ENCODE results near the gene CNNM1. TPM values are rescaled to one million over a fixed set of nuclear protein-coding genes. Genes with fewer than 3 reads are reported as not detected.

The CNNM1 gene
- total RNA-seq, 1 donor = 0.09 TPM

GRCh38 chr10:99425204-99425603, 96.0 kb downstream of the CNNM1 start:
- H3K4me3 ChIP-seq (ENCODE audit: low read depth, low read length) = no peak overlapping the region
- no peak for DNase-seq (ENCODE audit: low read depth)
- TF ChIP-seq, protein P1, sequence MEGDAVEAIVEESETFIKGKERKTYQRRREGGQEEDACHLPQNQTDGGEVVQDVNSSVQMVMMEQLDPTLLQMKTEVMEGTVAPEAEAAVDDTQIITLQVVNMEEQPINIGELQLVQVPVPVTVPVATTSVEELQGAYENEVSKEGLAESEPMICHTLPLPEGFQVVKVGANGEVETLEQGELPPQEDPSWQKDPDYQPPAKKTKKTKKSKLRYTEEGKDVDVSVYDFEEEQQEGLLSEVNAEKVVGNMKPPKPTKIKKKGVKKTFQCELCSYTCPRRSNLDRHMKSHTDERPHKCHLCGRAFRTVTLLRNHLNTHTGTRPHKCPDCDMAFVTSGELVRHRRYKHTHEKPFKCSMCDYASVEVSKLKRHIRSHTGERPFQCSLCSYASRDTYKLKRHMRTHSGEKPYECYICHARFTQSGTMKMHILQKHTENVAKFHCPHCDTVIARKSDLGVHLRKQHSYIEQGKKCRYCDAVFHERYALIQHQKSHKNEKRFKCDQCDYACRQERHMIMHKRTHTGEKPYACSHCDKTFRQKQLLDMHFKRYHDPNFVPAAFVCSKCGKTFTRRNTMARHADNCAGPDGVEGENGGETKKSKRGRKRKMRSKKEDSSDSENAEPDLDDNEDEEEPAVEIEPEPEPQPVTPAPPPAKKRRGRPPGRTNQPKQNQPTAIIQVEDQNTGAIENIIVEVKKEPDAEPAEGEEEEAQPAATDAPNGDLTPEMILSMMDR (IDR thresholded peaks at IDR 0.05; ENCODE audit: insufficient read depth, low read length) = no peak

- TF ChIP-seq, protein P1 (IDR thresholded peaks at IDR 0.05; ENCODE audit: insufficient read depth, low read length) = no peak
- H3K4me3 ChIP-seq (ENCODE audit: low read depth, low read length) = no peak overlapping the region
- DNase-seq (ENCODE audit: low read depth) = no peak
Observed at GRCh38 chr10:99426689-99427088, 97.5 kb downstream of the CNNM1 start.

GRCh38 chr10:99427566-99428190, 98.5 kb downstream of the CNNM1 start:
- TF ChIP-seq, protein P1 (IDR thresholded peaks at IDR 0.05; ENCODE audit: insufficient read depth, low read length) = no peak
- no peak overlapping the region for H3K4me3 ChIP-seq (ENCODE audit: low read depth, low read length)
- no peak for DNase-seq (ENCODE audit: low read depth)

DNA sequence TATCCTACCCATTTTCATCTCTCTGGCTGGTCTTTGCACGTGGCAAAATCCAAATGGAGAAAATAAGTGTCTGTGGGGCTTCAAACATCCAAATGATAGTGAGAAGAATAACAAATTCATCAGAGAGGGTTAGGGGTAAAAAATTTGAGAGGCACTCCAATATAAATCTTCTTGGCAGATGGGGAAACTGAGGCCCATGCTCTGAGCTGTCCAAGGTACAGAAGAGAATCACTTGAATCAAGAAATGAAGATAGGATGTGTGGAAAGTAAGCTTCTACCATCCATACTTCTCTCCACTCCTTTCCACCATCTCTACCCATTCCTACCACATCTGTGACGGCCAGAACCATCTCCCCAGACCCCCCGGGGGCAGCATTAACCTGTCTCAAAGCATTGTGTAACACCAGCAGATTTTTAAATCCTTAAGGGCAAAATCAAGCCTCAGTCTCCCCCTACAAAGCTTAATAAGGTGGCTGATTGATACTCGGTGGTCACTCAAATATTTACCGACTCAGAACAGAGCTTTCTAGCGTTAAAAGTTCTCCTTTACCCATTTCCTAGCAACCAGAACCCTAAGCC, 100.5 kb downstream of the CNNM1 start:
- DNase-seq (ENCODE audit: low read depth) = no peak
- TF ChIP-seq, protein P1 (IDR thresholded peaks at IDR 0.05; ENCODE audit: insufficient read depth, low read length) = no peak
- H3K4me3 ChIP-seq (ENCODE audit: low read depth, low read length) = peak overlapping the region; percentile 100

DNA sequence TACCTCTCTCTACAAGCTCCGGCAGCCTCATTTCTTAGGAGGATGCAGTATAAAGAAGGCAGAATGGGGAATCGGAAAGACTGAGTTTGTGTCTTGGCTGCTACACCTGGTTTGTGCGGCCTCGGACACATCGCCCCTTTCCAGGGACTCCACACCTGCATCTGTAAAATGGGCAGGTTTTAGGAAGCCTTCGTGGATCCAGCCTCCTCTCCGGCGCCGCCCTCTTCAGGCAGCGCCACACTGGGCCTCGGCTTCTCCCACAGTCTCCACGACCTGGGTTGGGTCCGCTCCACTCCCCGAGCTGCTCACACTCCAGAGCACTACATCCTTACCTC, 100.9 kb downstream of the CNNM1 start:
- TF ChIP-seq, protein P1 (IDR thresholded peaks at IDR 0.05; ENCODE audit: insufficient read depth, low read length) = no peak
- no peak for DNase-seq (ENCODE audit: low read depth)
- peak overlapping the region; percentile 100 for H3K4me3 ChIP-seq (ENCODE audit: low read depth, low read length)

DNA sequence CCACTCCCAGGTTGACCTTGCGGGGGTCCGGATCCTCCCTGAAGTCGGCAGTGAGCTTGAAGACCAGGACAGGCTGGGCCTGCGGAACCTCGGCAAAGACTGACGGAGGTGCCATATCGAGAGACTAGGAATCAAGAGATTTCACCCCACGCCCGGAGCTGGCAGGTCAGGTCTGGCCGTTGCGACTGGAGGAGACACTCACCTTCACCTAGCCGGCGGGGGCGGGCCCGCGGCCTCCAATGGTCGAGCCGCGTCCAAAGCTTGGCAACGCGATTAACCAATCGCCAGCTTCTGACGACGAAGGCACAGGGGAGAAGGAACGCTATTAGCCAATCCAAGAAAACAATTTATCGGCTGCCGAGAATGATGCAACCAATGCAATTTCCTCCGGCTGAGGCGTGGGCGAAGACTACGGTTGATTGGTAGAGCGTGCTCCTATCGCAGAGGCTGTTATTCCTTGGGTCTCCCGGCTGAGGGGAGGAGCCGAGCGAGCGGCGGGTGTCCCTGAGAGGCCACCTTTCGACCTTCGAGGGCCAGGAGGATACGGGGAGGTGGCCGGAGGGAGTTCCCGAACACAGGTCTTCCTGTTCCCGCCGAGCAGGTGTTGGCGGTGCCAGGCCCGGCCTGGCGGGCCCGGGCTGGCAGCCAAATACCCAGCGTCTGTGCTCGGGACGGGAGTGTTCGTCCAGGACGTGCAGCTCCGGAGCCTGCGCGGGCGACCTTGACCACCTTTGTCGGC, 101.5 kb downstream of the CNNM1 start, which contains the start of gene GOT1:
TSS of gene GOT1 (minus strand) at position 174 of the 739 bp plus-strand sequence. CDS start at position 115, 59 bp downstream.
- TF ChIP-seq, protein P1 (IDR thresholded peaks at IDR 0.05; ENCODE audit: insufficient read depth, low read length) = no peak
- peak within 1 kb of the TSS; percentile 100 for H3K4me3 ChIP-seq (ENCODE audit: low read depth, low read length)
- DNase-seq (ENCODE audit: low read depth) = peak; percentile 99

Measured in fibroblast of the aortic adventitia (primary cell).